ENCODE results near the gene THG1L. TPM values are rescaled to one million over a fixed set of nuclear protein-coding genes. Genes with fewer than 3 reads are reported as not detected.

The THG1L gene
- total RNA-seq, 2 donors from 2014 or later = 11.6 to 13.8 TPM

DNA sequence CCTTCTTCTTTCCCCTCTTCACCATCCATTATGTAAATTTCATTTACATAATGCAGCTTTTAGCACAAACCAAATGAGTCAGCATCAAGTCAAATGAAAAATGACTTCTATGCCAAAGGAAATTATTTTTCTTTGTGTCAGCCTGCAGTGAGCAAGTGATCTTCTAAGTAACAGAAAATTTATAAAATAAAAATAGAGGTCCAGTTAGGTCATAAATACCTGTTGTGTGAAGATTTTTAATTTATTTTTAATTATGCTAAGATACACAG is 16.7 kb upstream of the THG1L start:
- Histone ChIP-seq H3K4me3 (ENCODE audit: low read length) (no peak overlapping the region), H3K36me3 (ENCODE audit: control insufficient read depth, insufficient read depth, low read length) (no peaks in the 10 kb centered on the region), H3K4me1 (ENCODE audit: control insufficient read depth, insufficient read depth, low read length) (peaks cover 5% of the 10 kb centered on the region), H3K27me3 (ENCODE audit: control insufficient read depth, insufficient read depth, low read length, poor library complexity, severe bottlenecking) (no peaks in the 10 kb centered on the region), H3K27ac (ENCODE audit: low read depth, low read length) (no peak overlapping the region), H3K9me3 (ENCODE audit: control insufficient read depth, low read length) (no peaks in the 10 kb centered on the region), H3K9ac (ENCODE audit: extremely low read depth, low read length, poor library complexity, severe bottlenecking) (no peak overlapping the region)
- no peak overlapping the region for H3K27ac Mint-ChIP-seq
- H3K27me3 Mint-ChIP-seq (ENCODE audit: insufficient read depth) = peaks cover 6% of the 10 kb centered on the region
- no peaks in the 10 kb centered on the region for H3K36me3 Mint-ChIP-seq (ENCODE audit: low read depth)
- TF ChIP-seq, protein P1, sequence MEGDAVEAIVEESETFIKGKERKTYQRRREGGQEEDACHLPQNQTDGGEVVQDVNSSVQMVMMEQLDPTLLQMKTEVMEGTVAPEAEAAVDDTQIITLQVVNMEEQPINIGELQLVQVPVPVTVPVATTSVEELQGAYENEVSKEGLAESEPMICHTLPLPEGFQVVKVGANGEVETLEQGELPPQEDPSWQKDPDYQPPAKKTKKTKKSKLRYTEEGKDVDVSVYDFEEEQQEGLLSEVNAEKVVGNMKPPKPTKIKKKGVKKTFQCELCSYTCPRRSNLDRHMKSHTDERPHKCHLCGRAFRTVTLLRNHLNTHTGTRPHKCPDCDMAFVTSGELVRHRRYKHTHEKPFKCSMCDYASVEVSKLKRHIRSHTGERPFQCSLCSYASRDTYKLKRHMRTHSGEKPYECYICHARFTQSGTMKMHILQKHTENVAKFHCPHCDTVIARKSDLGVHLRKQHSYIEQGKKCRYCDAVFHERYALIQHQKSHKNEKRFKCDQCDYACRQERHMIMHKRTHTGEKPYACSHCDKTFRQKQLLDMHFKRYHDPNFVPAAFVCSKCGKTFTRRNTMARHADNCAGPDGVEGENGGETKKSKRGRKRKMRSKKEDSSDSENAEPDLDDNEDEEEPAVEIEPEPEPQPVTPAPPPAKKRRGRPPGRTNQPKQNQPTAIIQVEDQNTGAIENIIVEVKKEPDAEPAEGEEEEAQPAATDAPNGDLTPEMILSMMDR (conservative IDR thresholded peaks at IDR 0.05) = no peak
- H3K9me3 Mint-ChIP-seq = no peaks in the 10 kb centered on the region
- no peak for DNase-seq
- H3K4me1 Mint-ChIP-seq = no peaks in the 10 kb centered on the region
- no peak overlapping the region for H3K4me3 Mint-ChIP-seq

DNA sequence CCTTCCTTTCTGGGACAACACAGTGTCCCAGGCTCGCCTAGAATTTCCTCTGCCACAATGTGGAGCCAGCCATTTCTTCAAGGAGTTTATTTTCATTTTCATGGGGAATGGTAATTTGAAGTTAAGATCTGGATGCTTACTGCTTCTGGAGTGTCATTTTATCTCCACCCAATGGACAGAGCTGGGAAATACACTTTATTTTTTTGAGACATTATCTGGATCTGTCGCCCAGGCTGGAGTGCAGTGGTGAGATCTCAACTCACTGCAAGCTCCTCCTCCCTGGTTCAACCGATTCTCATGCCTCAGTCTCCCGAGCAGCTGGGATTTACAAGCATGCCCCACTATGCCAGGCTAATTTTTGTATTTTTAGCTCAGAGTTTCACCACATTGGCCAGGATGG is 12.7 kb upstream of the THG1L start:
- peaks cover 5% of the 10 kb centered on the region for H3K4me1 ChIP-seq (ENCODE audit: control insufficient read depth, insufficient read depth, low read length)
- Mint-ChIP-seq H3K4me3 (no peak overlapping the region), H3K36me3 (ENCODE audit: low read depth) (no peaks in the 10 kb centered on the region), H3K27ac (peak overlapping the region; percentile 76), H3K27me3 (ENCODE audit: insufficient read depth) (peaks cover under 1% of the 10 kb centered on the region), H3K9me3 (peaks cover 7% of the 10 kb centered on the region), H3K4me1 (no peaks in the 10 kb centered on the region)
- H3K4me3 ChIP-seq (ENCODE audit: low read length) = no peak overlapping the region
- TF ChIP-seq, protein P1 (conservative IDR thresholded peaks at IDR 0.05) = peak; percentile 68
- H3K27me3 ChIP-seq (ENCODE audit: control insufficient read depth, insufficient read depth, low read length, poor library complexity, severe bottlenecking) = no peaks in the 10 kb centered on the region
- H3K36me3 ChIP-seq (ENCODE audit: control insufficient read depth, insufficient read depth, low read length) = no peaks in the 10 kb centered on the region
- WGBS, 2 experiments (ENCODE audit: insufficient coverage in 1 of 2, insufficient read length in 1 of 2) = 44 to 68% methylated on average over 3 to 4 of the region's 4 CpGs
- H3K9ac ChIP-seq (ENCODE audit: extremely low read depth, low read length, poor library complexity, severe bottlenecking) = no peak overlapping the region
- no peak overlapping the region for H3K27ac ChIP-seq (ENCODE audit: low read depth, low read length)
- peak; percentile 60 for DNase-seq
- H3K9me3 ChIP-seq (ENCODE audit: control insufficient read depth, low read length) = no peaks in the 10 kb centered on the region

- H3K9me3 Mint-ChIP-seq = peaks cover 7% of the 10 kb centered on the region
- Histone ChIP-seq H3K4me3 (ENCODE audit: low read length) (no peak overlapping the region), H3K9me3 (ENCODE audit: control insufficient read depth, low read length) (no peaks in the 10 kb centered on the region), H3K27ac (ENCODE audit: low read depth, low read length) (no peak overlapping the region), H3K36me3 (ENCODE audit: control insufficient read depth, insufficient read depth, low read length) (no peaks in the 10 kb centered on the region), H3K4me1 (ENCODE audit: control insufficient read depth, insufficient read depth, low read length) (no peaks in the 10 kb centered on the region), H3K9ac (ENCODE audit: extremely low read depth, low read length, poor library complexity, severe bottlenecking) (no peak overlapping the region), H3K27me3 (ENCODE audit: control insufficient read depth, insufficient read depth, low read length, poor library complexity, severe bottlenecking) (no peaks in the 10 kb centered on the region)
- DNase-seq = peak; percentile 52
- peaks cover 7% of the 10 kb centered on the region for H3K27me3 Mint-ChIP-seq (ENCODE audit: insufficient read depth)
- no peaks in the 10 kb centered on the region for H3K36me3 Mint-ChIP-seq (ENCODE audit: low read depth)
- 87 to 100% methylated on average over 1 to 2 of the region's 2 CpGs for WGBS, 2 experiments (ENCODE audit: insufficient coverage in 1 of 2, insufficient read length in 1 of 2)
- no peaks in the 10 kb centered on the region for H3K4me1 Mint-ChIP-seq
- no peak overlapping the region for H3K27ac Mint-ChIP-seq
- H3K4me3 Mint-ChIP-seq = no peak overlapping the region
- TF ChIP-seq, protein P1 (conservative IDR thresholded peaks at IDR 0.05) = no peak
Measured at GRCh38 chr5:157719245-157719644, 12.0 kb upstream of the THG1L start.

Data from endodermal cell (in vitro differentiated cells).